Ovary (tissue), 3 donors: ENCODE measurements around the gene RPL5.

ENCODE experiments used
- CTCF ChIP-seq, 3 donors: fragments of 450-650 bp in 2 of 3; fragments of 200-600 bp in 1 of 3; IDR thresholded peaks; one replicate each; pipeline versions ENCODE4 v1.5.1 to v1.8.0; 2016 to 2022; ENCODE audit warnings: antibody characterized with exemption in 3 of 3, mild to moderate bottlenecking in 1 of 3
- POLR2A ChIP-seq: fragments of 450-650 bp; IDR thresholded peaks from one replicate; pipeline ENCODE4 v1.6.1; 2017; ENCODE audit warnings: antibody characterized with exemption, mild to moderate bottlenecking, moderate library complexity
- donor health status: DM: no; HTN: no; CAD: no.

GRCh38 chr1:92816732-92817131, 15.1 kb upstream of the RPL5 start:
- TF ChIP-seq CTCF (IDR thresholded peaks at IDR 0.05) (no peak), POLR2A (no peak)
